Middle frontal gyrus (tissue), 1 donor: Measurements from ENCODE around the gene NKAIN4.

ENCODE experiments used
- DNase-seq: peaks from one replicate; pipeline ENCODE4 v3.0.0-alpha.2; 2015; ENCODE audit warnings: low spot score; ENCODE audit errors: extremely low spot score

The NKAIN4 gene

GRCh38 chr20:63288581-63289251, 34.5 kb upstream of the NKAIN4 start:
- DNase-seq, result no peak

GRCh38 chr20:63287697-63288580, 33.7 kb upstream of the NKAIN4 start:
- DNase-seq, result no peak

- no peak for DNase-seq
These were observed 32.8 kb upstream of the NKAIN4 start for GRCh38 chr20:63286781-63287696.

GRCh38 chr20:63285636-63286615, 31.7 kb upstream of the NKAIN4 start:
- DNase-seq, result no peak

- DNase-seq, result no peak
These were observed 30.8 kb upstream of the NKAIN4 start for GRCh38 chr20:63284981-63285524.

- DNase-seq, result no peak
These were observed 30.3 kb upstream of the NKAIN4 start for GRCh38 chr20:63284544-63284949.

- DNase-seq, result no peak
These were observed 29.8 kb upstream of the NKAIN4 start for GRCh38 chr20:63284083-63284440.

- no peak for DNase-seq
These were observed 29.3 kb upstream of the NKAIN4 start for GRCh38 chr20:63283397-63284082.

- DNase-seq, result no peak
These were observed 28.7 kb upstream of the NKAIN4 start for GRCh38 chr20:63282946-63283345.

- no peak for DNase-seq
These were observed 27.7 kb upstream of the NKAIN4 start for GRCh38 chr20:63281742-63282665.

- DNase-seq, result no peak
These were observed 26.8 kb upstream of the NKAIN4 start for GRCh38 chr20:63280929-63281545.

- DNase-seq, result no peak
These were observed 26.1 kb upstream of the NKAIN4 start for GRCh38 chr20:63280371-63280770.

GRCh38 chr20:63279931-63280330, 25.7 kb upstream of the NKAIN4 start:
- DNase-seq, result no peak

GRCh38 chr20:63278661-63279060, 24.4 kb upstream of the NKAIN4 start:
- no peak for DNase-seq

- no peak for DNase-seq
These were observed 23.4 kb upstream of the NKAIN4 start for GRCh38 chr20:63277466-63278272.

- DNase-seq, result no peak
These were observed 22.7 kb upstream of the NKAIN4 start for GRCh38 chr20:63276956-63277355.

- no peak for DNase-seq
These were observed 21.6 kb upstream of the NKAIN4 start for GRCh38 chr20:63275825-63276224.
